GM19468 (cell line): ENCODE results near the gene CHID1.

ENCODE experiments used
- ATAC-seq: cut with Tn5 transposase; IDR thresholded peaks from one replicate; pipeline ENCODE4 v1.9.1; 2021; ENCODE audit warnings: mild to moderate bottlenecking, moderate library complexity, moderate number of reproducible peaks; ENCODE audit not compliant: unreplicated experiment; ENCODE audit errors: extremely low read depth

The CHID1 gene

GRCh38 chr11:889687-890475 is 20.7 kb downstream of the CHID1 start:
- ATAC-seq: no peak

GRCh38 chr11:889257-889656 is 21.4 kb downstream of the CHID1 start:
- ATAC-seq: no peak

- no peak for ATAC-seq
Observed at GRCh38 chr11:888310-889212, 22.0 kb downstream of the CHID1 start.

- no peak for ATAC-seq
Observed at GRCh38 chr11:887589-887988, 23.0 kb downstream of the CHID1 start.

GRCh38 chr11:886568-886967 is 24.0 kb downstream of the CHID1 start:
- ATAC-seq: no peak

GRCh38 chr11:884578-885070 is 26.0 kb downstream of the CHID1 start:
- no peak for ATAC-seq

- no peak for ATAC-seq
Observed at GRCh38 chr11:883527-883926, 27.1 kb downstream of the CHID1 start.

GRCh38 chr11:882596-882995 is 28.0 kb downstream of the CHID1 start:
- ATAC-seq: no peak

- ATAC-seq: no peak
Observed at GRCh38 chr11:880447-880846, 30.2 kb downstream of the CHID1 start.

- no peak for ATAC-seq
Observed at GRCh38 chr11:877565-877964, 33.0 kb downstream of the CHID1 start.

GRCh38 chr11:876545-876944 is 34.1 kb downstream of the CHID1 start:
- ATAC-seq: no peak

GRCh38 chr11:875769-876301 is 34.8 kb downstream of the CHID1 start:
- no peak for ATAC-seq

GRCh38 chr11:875203-875602 is 35.4 kb downstream of the CHID1 start:
- ATAC-seq: no peak

- no peak for ATAC-seq
Observed at GRCh38 chr11:873706-874105, 36.9 kb downstream of the CHID1 start.

GRCh38 chr11:872799-873198 is 37.8 kb downstream of the CHID1 start:
- no peak for ATAC-seq

GRCh38 chr11:871472-871871 is 39.1 kb downstream of the CHID1 start:
- no peak for ATAC-seq

GRCh38 chr11:870418-870817 is 40.2 kb downstream of the CHID1 start:
- ATAC-seq: no peak

- ATAC-seq: no peak
Observed at GRCh38 chr11:870127-870413, 40.5 kb downstream of the CHID1 start.

- no peak for ATAC-seq
Observed at GRCh38 chr11:869399-870126, 41.0 kb downstream of the CHID1 start.

- ATAC-seq: no peak
Observed at GRCh38 chr11:868802-869201, 41.8 kb downstream of the CHID1 start.
